ENCODE measurements around the gene SNX20. TPM values are rescaled to one million over a fixed set of nuclear protein-coding genes. Genes with fewer than 3 reads are reported as not detected.

The SNX20 gene
- total RNA-seq, 1 donor: not detected

GRCh38 chr16:50690177-50690576 is 9.1 kb upstream of the SNX20 start:
- no peak overlapping the region for H3K4me3 ChIP-seq (ENCODE audit: low read depth, low read length)
- TF ChIP-seq CTCF (IDR thresholded peaks at IDR 0.05; ENCODE audit: insufficient read depth, low read length): no peak
- no peak for DNase-seq (ENCODE audit: low read depth)

GRCh38 chr16:50688867-50689266 is 7.8 kb upstream of the SNX20 start:
- DNase-seq (ENCODE audit: low read depth): no peak
- H3K4me3 ChIP-seq (ENCODE audit: low read depth, low read length): no peak overlapping the region
- no peak for TF ChIP-seq CTCF (IDR thresholded peaks at IDR 0.05; ENCODE audit: insufficient read depth, low read length)

GRCh38 chr16:50688083-50688482 is 7.0 kb upstream of the SNX20 start:
- no peak for TF ChIP-seq CTCF (IDR thresholded peaks at IDR 0.05; ENCODE audit: insufficient read depth, low read length)
- no peak for DNase-seq (ENCODE audit: low read depth)
- H3K4me3 ChIP-seq (ENCODE audit: low read depth, low read length): no peak overlapping the region

GRCh38 chr16:50685462-50686063 is 4.5 kb upstream of the SNX20 start:
- H3K4me3 ChIP-seq (ENCODE audit: low read depth, low read length): no peak overlapping the region
- TF ChIP-seq CTCF (IDR thresholded peaks at IDR 0.05; ENCODE audit: insufficient read depth, low read length): no peak
- no peak for DNase-seq (ENCODE audit: low read depth)

GRCh38 chr16:50684823-50685461 is 3.8 kb upstream of the SNX20 start:
- no peak for TF ChIP-seq CTCF (IDR thresholded peaks at IDR 0.05; ENCODE audit: insufficient read depth, low read length)
- H3K4me3 ChIP-seq (ENCODE audit: low read depth, low read length): no peak overlapping the region
- DNase-seq (ENCODE audit: low read depth): no peak

- no peak for TF ChIP-seq CTCF (IDR thresholded peaks at IDR 0.05; ENCODE audit: insufficient read depth, low read length)
- H3K4me3 ChIP-seq (ENCODE audit: low read depth, low read length): no peak overlapping the region
- no peak for DNase-seq (ENCODE audit: low read depth)
Observed at GRCh38 chr16:50683689-50684374, 2.7 kb upstream of the SNX20 start.

All from fibroblast of the aortic adventitia (primary cell).